GM23248 (cell line): ENCODE results near the gene NFATC3. TPM values are rescaled to one million over a fixed set of nuclear protein-coding genes. Genes with fewer than 3 reads are reported as not detected.
"Not testable (repeated sequence)": the region's sequence is repeated elsewhere in the genome, so short reads cannot be mapped to it uniquely, and the experiment has no call there.

ENCODE experiments used
- DNase-seq: peaks from one replicate; pipeline ENCODE4 v3.0.0-alpha.2; 2015
- H2AFZ ChIP-seq: fragments of 200-600 bp; sonication (generic); 2 replicates; pipeline ENCODE4 v1.6.1; 2016; ENCODE audit warnings: antibody characterized with exemption
- H3F3A ChIP-seq: fragments of 200-600 bp; sonication (generic); 2 replicates; pipeline ENCODE4 v1.6.1; 2016; ENCODE audit warnings: mild to moderate bottlenecking, antibody characterized with exemption, mixed run types; ENCODE audit not compliant: insufficient read depth
- H3K27ac ChIP-seq: fragments of 200-600 bp; sonication (generic); 2 replicates; pipeline ENCODE4 v1.5.1; 2016; ENCODE audit warnings: mild to moderate bottlenecking
- H3K27me3 ChIP-seq: fragments of 200-600 bp; sonication (generic); replicated peaks from 2 replicates; pipeline ENCODE4 v1.6.1; 2016; ENCODE audit warnings: mild to moderate bottlenecking; ENCODE audit not compliant: insufficient read depth
- H3K36me3 ChIP-seq: fragments of 200-600 bp; sonication (generic); 2 replicates; pipeline ENCODE4 v1.6.1; 2016; ENCODE audit warnings: low read depth, mild to moderate bottlenecking
- H3K4me1 ChIP-seq: fragments of 200-600 bp; sonication (generic); 2 replicates; pipeline ENCODE4 v1.6.1; 2016; ENCODE audit warnings: mild to moderate bottlenecking; ENCODE audit not compliant: insufficient read depth
- H3K4me2 ChIP-seq: fragments of 200-600 bp; sonication (generic); one replicate; pipeline ENCODE4 v1.6.1; 2016; ENCODE audit warnings: mild to moderate bottlenecking; ENCODE audit not compliant: unreplicated experiment
- H3K4me3 ChIP-seq: fragments of 200-600 bp; sonication (generic); 2 replicates; pipeline ENCODE4 v1.5.1; 2016; ENCODE audit warnings: mild to moderate bottlenecking
- H3K79me2 ChIP-seq: fragments of 200-600 bp; sonication (generic); 2 replicates; pipeline ENCODE4 v1.6.1; 2016; ENCODE audit warnings: mild to moderate bottlenecking; ENCODE audit not compliant: insufficient read depth
- H3K9ac ChIP-seq: fragments of 200-600 bp; sonication (generic); 2 replicates; pipeline ENCODE4 v1.6.1; 2016; ENCODE audit warnings: mild to moderate bottlenecking
- H3K9me2 ChIP-seq: fragments of 200-600 bp; sonication (generic); 2 replicates; pipeline ENCODE4 v1.6.1; 2016; ENCODE audit warnings: mixed run types, mild to moderate bottlenecking, moderate library complexity; ENCODE audit not compliant: insufficient read depth
- H3K9me3 ChIP-seq: fragments of 200-600 bp; sonication (generic); one replicate; pipeline ENCODE4 v1.6.1; 2017; ENCODE audit warnings: low read depth
- H4K20me1 ChIP-seq: fragments of 200-600 bp; sonication (generic); 2 replicates; pipeline ENCODE4 v1.6.0; 2016; ENCODE audit not compliant: insufficient read depth
- EZH2 ChIP-seq: fragments of 200-600 bp; sonication (generic); IDR thresholded peaks from 2 replicates; pipeline ENCODE4 v1.6.1; 2018; ENCODE audit warnings: antibody characterized with exemption, mild to moderate bottlenecking; ENCODE audit not compliant: insufficient read depth, poor library complexity, severe bottlenecking
- EZH2phosphoT487 ChIP-seq: fragments of 200-600 bp; sonication (generic); IDR thresholded peaks from 2 replicates; pipeline ENCODE4 v1.6.1; 2018; ENCODE audit warnings: antibody characterized with exemption, moderate library complexity, mild to moderate bottlenecking, low read depth; ENCODE audit not compliant: insufficient read depth
- WGBS, 2 experiments: methylation state at CpG; one replicate each; pipeline ENCODE4 v1.1.6; 2015 to 2017; ENCODE audit warnings: low lambda C conversion rate in 2 of 2, low coverage in 1 of 2; ENCODE audit errors: missing lambda C conversion rate in 2 of 2; 5-methylcytosine and 5-hydroxymethylcytosine counted together
- in situ Hi-C: fragments of 300-500 bp; cut with MboI; formaldehyde crosslinking; loops from 2 replicates; pipeline ENCODE4 v1.15.0; 2020
- polyA plus RNA-seq: library from polyadenylated mRNA; unstranded; fragments of >200 nt; fragmentation: Nextera tagmentation; extraction: Ambion mirVana; gene quantifications from 2 replicates; pipeline ENCODE4 v1.2.1, GENCODE V29; 2016
- total RNA-seq: library from RNA; depleted of rRNA; stranded (reverse); fragments of >200 nt; shearing (Covaris generic); gene quantifications from 2 replicates; pipeline ENCODE4 v1.2.3, GENCODE V29; 2014

NFATC3 gene
- total and polyA plus RNA-seq, 2 experiments from 2014 or later, result 10.2 to 14.2 TPM

DNA sequence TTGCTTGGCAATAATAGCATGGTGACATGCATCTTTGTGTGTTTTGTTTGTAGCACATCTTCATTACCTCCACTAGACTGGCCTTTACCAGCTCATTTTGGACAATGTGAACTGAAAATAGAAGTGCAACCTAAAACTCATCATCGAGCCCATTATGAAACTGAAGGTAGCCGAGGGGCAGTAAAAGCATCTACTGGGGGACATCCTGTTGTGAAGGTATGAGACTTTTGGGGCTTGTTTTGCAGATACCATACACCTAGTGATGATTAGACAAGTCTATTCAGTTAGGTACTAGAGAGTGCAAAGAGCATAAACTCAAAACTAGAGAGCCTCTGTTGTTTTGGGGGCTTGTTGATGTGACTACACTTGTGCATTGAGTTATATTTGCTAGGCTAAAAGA lies 41.2 kb downstream of the NFATC3 start:
- Histone ChIP-seq H3K4me2 (no peak overlapping the region), H3K27me3 (no peaks in the 10 kb centered on the region), H4K20me1 (no peaks in the 10 kb centered on the region; the same call in 1 of the 2 replicates), H3K27ac (no peak overlapping the region), H3F3A (no peaks in the 10 kb centered on the region), H3K79me2 (peaks cover 58% of the 10 kb centered on the region), H3K9me3 (no peaks in the 10 kb centered on the region), H3K4me3 (no peak overlapping the region), H3K36me3 (peaks cover 6% of the 10 kb centered on the region; the same call in 1 of the 2 replicates), H2AFZ (no peak overlapping the region), H3K4me1 (0 out of 2 replicates have a peak, but pooled peaks cover 2% of the 10 kb centered on the region), H3K9me2 (no peaks in the 10 kb centered on the region), H3K9ac (no peak overlapping the region)
- DNase-seq, result peak; percentile 3
- 95 to 100% methylated on average over 2 of the region's 2 CpGs for WGBS, 2 experiments
- TF ChIP-seq EZH2phosphoT487 (no peak), EZH2 (no peak)
- in situ Hi-C loops, result no loop called here

DNA sequence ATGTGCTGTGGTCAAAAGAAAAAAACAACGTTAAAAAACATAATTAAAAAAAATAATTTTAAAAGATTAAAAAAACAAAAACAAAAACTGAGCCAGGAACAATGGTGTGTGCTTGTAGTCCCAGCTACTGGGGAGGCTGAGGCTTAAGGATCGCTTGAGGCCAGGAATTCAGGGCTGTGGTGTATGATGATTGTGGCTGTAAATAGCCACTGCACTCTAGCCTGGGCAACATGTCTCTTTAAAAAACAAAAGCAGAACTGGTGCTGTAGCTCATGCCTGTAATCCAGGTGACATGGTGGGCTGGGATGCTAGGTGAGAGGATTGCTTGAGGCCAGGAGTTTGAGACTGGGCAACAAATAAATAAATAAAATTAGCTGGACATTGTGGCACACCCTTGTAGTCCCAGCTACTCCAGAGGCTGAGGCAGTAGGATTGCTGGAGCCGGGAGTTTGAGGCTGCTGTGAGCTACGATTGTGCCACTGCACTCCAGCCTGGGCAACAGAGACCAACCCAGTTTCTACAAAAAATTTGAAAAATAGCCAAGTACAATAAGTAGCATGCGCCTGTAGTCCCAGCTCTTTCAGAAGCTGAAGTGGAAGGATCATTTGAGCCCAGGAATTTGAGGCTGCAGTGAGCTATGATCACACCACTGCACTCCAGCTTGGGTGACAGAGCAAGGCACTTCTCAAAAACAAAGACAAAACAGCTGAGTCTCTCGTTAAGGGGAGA lies 43.6 kb downstream of the NFATC3 start:
- Histone ChIP-seq H3K4me2 (no peak overlapping the region), H4K20me1 (no peaks in the 10 kb centered on the region), H3K9me3 (no peaks in the 10 kb centered on the region), H3K9ac (no peak overlapping the region), H3K27me3 (no peaks in the 10 kb centered on the region), H2AFZ (no peak overlapping the region), H3K36me3 (peaks cover 6% of the 10 kb centered on the region; the same call in 1 of the 2 replicates), H3K4me3 (no peak overlapping the region), H3K79me2 (peaks cover 56% of the 10 kb centered on the region), H3F3A (no peaks in the 10 kb centered on the region), H3K9me2 (no peaks in the 10 kb centered on the region), H3K27ac (no peak overlapping the region), H3K4me1 (0 out of 2 replicates have a peak, but pooled peaks cover 2% of the 10 kb centered on the region)
- in situ Hi-C loops, result no loop called here
- 65 to 69% methylated on average over 6 of the region's 6 CpGs for WGBS, 2 experiments
- DNase-seq, result peak; percentile 4
- no peak for TF ChIP-seq EZH2
- no peak for TF ChIP-seq EZH2phosphoT487

DNA sequence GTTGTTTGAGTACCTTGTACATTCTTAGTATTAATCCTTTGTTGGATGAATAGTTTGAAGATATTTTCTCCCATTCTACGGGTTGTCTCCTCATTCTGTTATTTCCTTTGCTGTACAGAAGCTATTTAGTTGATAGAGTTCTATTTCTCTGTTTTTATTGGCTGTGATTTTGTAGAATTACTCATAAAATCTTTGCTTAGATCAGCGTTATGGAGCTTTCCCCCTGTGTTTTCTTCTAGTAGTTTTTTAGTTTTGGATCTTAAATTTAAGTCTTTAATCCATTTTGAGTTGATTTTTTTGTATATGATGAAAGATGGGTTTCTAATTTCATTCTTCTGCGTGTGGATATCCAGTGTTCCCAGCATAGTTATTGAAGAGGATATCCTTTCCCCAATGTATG lies 45.4 kb downstream of the NFATC3 start:
- in situ Hi-C loops, result no loop called here
- Histone ChIP-seq H3K36me3 (peaks cover 6% of the 10 kb centered on the region; the same call in 1 of the 2 replicates), H3K27ac (no peak overlapping the region), H3K4me3 (no peak overlapping the region), H2AFZ (no peak overlapping the region), H3K79me2 (peaks cover 39% of the 10 kb centered on the region), H3K4me1 (0 out of 2 replicates have a peak, but pooled peaks cover 2% of the 10 kb centered on the region), H3K4me2 (no peak overlapping the region), H3K27me3 (no peaks in the 10 kb centered on the region), H3K9me3 (no peaks in the 10 kb centered on the region), H3F3A (no peaks in the 10 kb centered on the region), H3K9me2 (no peaks in the 10 kb centered on the region), H4K20me1 (no peaks in the 10 kb centered on the region), H3K9ac (no peak overlapping the region)
- no peak for DNase-seq
- 82 to 85% methylated on average over 3 of the region's 3 CpGs for WGBS, 2 experiments
- TF ChIP-seq EZH2 (no peak), EZH2phosphoT487 (no peak)

- in situ Hi-C loops, result no loop called here
- no peak overlapping the region for H3K4me3 ChIP-seq
- no peaks in the 10 kb centered on the region for H3K9me2 ChIP-seq
- H3K9me3 ChIP-seq, result no peaks in the 10 kb centered on the region
- no peak for DNase-seq
- peaks cover 46% of the 10 kb centered on the region for H3K79me2 ChIP-seq
- no peaks in the 10 kb centered on the region for H4K20me1 ChIP-seq
- H3K27ac ChIP-seq, result no peak overlapping the region
- H3K27me3 ChIP-seq, result no peaks in the 10 kb centered on the region
- no peaks in the 10 kb centered on the region for H3F3A ChIP-seq
- WGBS, 2 experiments, result 96 to 97% methylated on average over 2 of the region's 2 CpGs
- H3K9ac ChIP-seq, result no peak overlapping the region
- H3K36me3 ChIP-seq, result peaks cover 6% of the 10 kb centered on the region; the same call in 1 of the 2 replicates
- H2AFZ ChIP-seq, result no peak overlapping the region
- TF ChIP-seq EZH2 (no peak), EZH2phosphoT487 (no peak)
- 0 out of 2 replicates have a peak, but pooled peaks cover 2% of the 10 kb centered on the region for H3K4me1 ChIP-seq
- no peak overlapping the region for H3K4me2 ChIP-seq
Observed at GRCh38 chr16:68131813-68132706, 46.9 kb downstream of the NFATC3 start.

GRCh38 chr16:68133000-68133399 lies 47.8 kb downstream of the NFATC3 start:
- H3K79me2 ChIP-seq, result peaks cover 46% of the 10 kb centered on the region
- H3K9ac ChIP-seq, H2AFZ ChIP-seq, DNase-seq, H4K20me1 ChIP-seq, H3K27me3 ChIP-seq, H3K4me2 ChIP-seq, H3K4me1 ChIP-seq, H3F3A ChIP-seq, in situ Hi-C loops, H3K27ac ChIP-seq, H3K9me2 ChIP-seq, H3K9me3 ChIP-seq, H3K36me3 ChIP-seq, H3K4me3 ChIP-seq: not testable (repeated sequence)
- 94 to 95% methylated on average over 4 of the region's 4 CpGs for WGBS, 2 experiments
